ENCODE data around the gene IMPG2. TPM values are rescaled to one million over a fixed set of nuclear protein-coding genes. Genes with fewer than 3 reads are reported as not detected.

Gene IMPG2
- total RNA-seq, 1 experiment from 2014 or later = 0.18 TPM

GRCh38 chr3:101262393-101263240 lies 57.8 kb downstream of the IMPG2 start:
- ChIA-PET POLR2A (ENCODE audit: unreplicated experiment) (no interaction called here), CTCF (no interaction called here)
- H2AFZ ChIP-seq (ENCODE audit: low read length) = no peak overlapping the region

GRCh38 chr3:101261506-101261905 lies 58.9 kb downstream of the IMPG2 start:
- POLR2A ChIA-PET (ENCODE audit: unreplicated experiment) = no interaction called here
- DNase-seq (no peak), ATAC-seq (no peak)
- Histone ChIP-seq H3K79me2 (ENCODE audit: low read length) (no peaks in the 10 kb centered on the region), H3K27me3 (ENCODE audit: low read length) (no peaks in the 10 kb centered on the region), H3K27ac (ENCODE audit: low read length) (no peak overlapping the region), H3K4me2 (ENCODE audit: low read length) (no peak overlapping the region), H3K36me3 (ENCODE audit: low read depth, low read length) (no peaks in the 10 kb centered on the region), H3K9me3 (ENCODE audit: low read length) (no peaks in the 10 kb centered on the region), H4K20me1 (ENCODE audit: low read length) (no peaks in the 10 kb centered on the region), H3K9ac (ENCODE audit: low read length) (no peak overlapping the region), H3K4me1 (ENCODE audit: insufficient read depth, low read length) (no peaks in the 10 kb centered on the region), H3K9me2 (replicated peaks; ENCODE audit: low read length) (no peaks in the 10 kb centered on the region), H3K4me3 (ENCODE audit: low read length) (no peak overlapping the region), H3F3A (ENCODE audit: low read length, unreplicated experiment) (no peaks in the 10 kb centered on the region), H2AFZ (ENCODE audit: low read length) (no peak overlapping the region)
- intact Hi-C loops (cut with micrococcal nuclease) = no loop called here
- TF ChIP-seq CTCF (conservative IDR thresholded peaks at IDR 0.05; ENCODE audit: low read depth, low read length) (no peak), EZH2 (IDR thresholded peaks at IDR 0.05; ENCODE audit: low read length, unreplicated experiment) (no peak), EZH2phosphoT487 (IDR thresholded peaks at IDR 0.05; ENCODE audit: borderline replicate concordance, low read length) (no peak)
- no TSS peak for BruUV-seq (replicated peaks)
- CTCF ChIA-PET = no interaction called here

More at GRCh38 chr3:101262393-101263240, 57.8 kb downstream of the IMPG2 start:
- Histone ChIP-seq H3K4me1 (ENCODE audit: insufficient read depth, low read length) (no peaks in the 10 kb centered on the region), H3K9me3 (ENCODE audit: low read length) (no peaks in the 10 kb centered on the region), H3K4me3 (ENCODE audit: low read length) (no peak overlapping the region), H3K9ac (ENCODE audit: low read length) (no peak overlapping the region), H3K79me2 (ENCODE audit: low read length) (no peaks in the 10 kb centered on the region), H3F3A (ENCODE audit: low read length, unreplicated experiment) (no peaks in the 10 kb centered on the region), H3K9me2 (replicated peaks; ENCODE audit: low read length) (no peaks in the 10 kb centered on the region), H3K4me2 (ENCODE audit: low read length) (no peak overlapping the region), H3K27me3 (ENCODE audit: low read length) (no peaks in the 10 kb centered on the region), H3K27ac (ENCODE audit: low read length) (no peak overlapping the region), H4K20me1 (ENCODE audit: low read length) (no peaks in the 10 kb centered on the region), H3K36me3 (ENCODE audit: low read depth, low read length) (no peaks in the 10 kb centered on the region)
- TF ChIP-seq EZH2phosphoT487 (IDR thresholded peaks at IDR 0.05; ENCODE audit: borderline replicate concordance, low read length) = no peak
- TF ChIP-seq EZH2 (IDR thresholded peaks at IDR 0.05; ENCODE audit: low read length, unreplicated experiment) = no peak
- no peak for TF ChIP-seq CTCF (conservative IDR thresholded peaks at IDR 0.05; ENCODE audit: low read depth, low read length)
- no peak for DNase-seq
- ATAC-seq = no peak
- BruUV-seq (replicated peaks) = no TSS peak
- intact Hi-C loops (cut with micrococcal nuclease) = no loop called here
